Natural killer cell (primary cell): ENCODE measurements around the gene TRAF3. TPM values are rescaled to one million over a fixed set of nuclear protein-coding genes. Genes with fewer than 3 reads are reported as not detected.

ENCODE experiments used
- ATAC-seq, 3 donors: fragments of 150-1000 bp in 2 of 3; fragments of 200-7000 bp in 1 of 3; cut with Tn5 transposase; 1 replicate in 1 of 3; 2 replicates in 2 of 3; pipeline ENCODE4 v1.10.0; 2021; ENCODE audit warnings: mild to moderate bottlenecking in 2 of 3, moderate library complexity in 2 of 3
- DNase-seq, 2 donors: peaks; one replicate each; pipeline versions ENCODE4 v3.0.0 to v3.0.0-alpha.2; 2013 to 2021; ENCODE audit warnings: mixed read lengths in 1 of 2
- H3K27ac ChIP-seq: one replicate; pipeline ENCODE4 v1.5.1; 2013; ENCODE audit warnings: mild to moderate bottlenecking, low read length
- H3K27me3 ChIP-seq: one replicate; pipeline ENCODE4 v1.6.1; 2013; ENCODE audit warnings: low read length; ENCODE audit not compliant: control insufficient read depth, insufficient read depth
- H3K36me3 ChIP-seq: one replicate; pipeline ENCODE4 v1.6.1; 2013; ENCODE audit warnings: low read length; ENCODE audit not compliant: control insufficient read depth, insufficient read depth
- H3K4me1 ChIP-seq: one replicate; pipeline ENCODE4 v1.6.1; 2013; ENCODE audit warnings: low read length; ENCODE audit not compliant: control insufficient read depth, insufficient read depth
- H3K4me3 ChIP-seq: one replicate; pipeline ENCODE4 v1.5.1; 2013; ENCODE audit warnings: low read length
- H3K9me3 ChIP-seq: one replicate; pipeline ENCODE4 v1.6.1; 2013; ENCODE audit warnings: low read length; ENCODE audit not compliant: control insufficient read depth, insufficient read depth
- H3K27ac Mint-ChIP-seq, 2 donors: one replicate each; pipeline ENCODE4 v1.8.0; 2022; ENCODE audit warnings: mild to moderate bottlenecking in 2 of 2, mixed read lengths in 2 of 2, moderate library complexity in 1 of 2
- H3K27me3 Mint-ChIP-seq, 2 donors: one replicate each; pipeline ENCODE4 v1.8.0; 2022; ENCODE audit warnings: low read depth in 2 of 2, mixed read lengths in 2 of 2
- H3K36me3 Mint-ChIP-seq: one replicate; pipeline ENCODE4 v1.8.0; 2022; ENCODE audit warnings: mixed read lengths
- H3K4me1 Mint-ChIP-seq, 2 donors: one replicate each; pipeline ENCODE4 v1.8.0; 2022; ENCODE audit warnings: mixed read lengths in 2 of 2
- H3K4me3 Mint-ChIP-seq: one replicate; pipeline ENCODE4 v1.8.0; 2022; ENCODE audit warnings: mild to moderate bottlenecking, moderate library complexity, mixed read lengths
- H3K9me3 Mint-ChIP-seq, 2 donors: one replicate each; pipeline ENCODE4 v1.8.0; 2022; ENCODE audit warnings: mixed read lengths in 2 of 2
- CTCF ChIP-seq: fragments of 200-600 bp; IDR thresholded peaks from one replicate; pipeline ENCODE4 v1.8.0; 2022; ENCODE audit warnings: antibody characterized with exemption
- WGBS: methylation state at CpG from one replicate; pipeline ENCODE4 v1.1.7; 2013; ENCODE audit warnings: missing lambda C conversion rate; ENCODE audit not compliant: insufficient coverage; 5-methylcytosine and 5-hydroxymethylcytosine counted together
- intact Hi-C: fragments of 100-400 bp; cut with micrococcal nuclease; formaldehyde crosslinking; loops from one replicate; pipeline ENCODE4 v1.14.2; 2022
- total RNA-seq, 4 donors: library from RNA; stranded (reverse); fragments of 120-200 nt in 1 of 4; gene quantifications; one replicate each; pipeline versions ENCODE4 v1.2.3 to v1.2.4, GENCODE V29; 2013 to 2022

The TRAF3 gene
- total RNA-seq, 3 donors from 2014 or later (not counting 1 experiment from before 2014, with no cell fraction given): 21.0 to 31.6 (median 23.5) TPM

- H3K9me3 ChIP-seq: no peaks in the 10 kb centered on the region
- Mint-ChIP-seq H3K9me3 (no peaks in the 10 kb centered on the region), H3K36me3 (no peaks in the 10 kb centered on the region), H3K27me3 (no peaks in the 10 kb centered on the region), H3K4me3 (peak overlapping the region; percentile 13), H3K27ac (peak overlapping the region in 1 of 2 donors; percentile 53), H3K4me1 (peaks cover 48 to 60% of the 10 kb centered on the region in 2 donors)
- 95% methylated on average over 4 of the region's 4 CpGs for WGBS
- no peak overlapping the region for H3K4me3 ChIP-seq
- no peak for ATAC-seq
- no peaks in the 10 kb centered on the region for H3K27me3 ChIP-seq
- TF ChIP-seq CTCF: no peak
- H3K4me1 ChIP-seq: peaks cover 19% of the 10 kb centered on the region
- intact Hi-C loops: no loop called here
- DNase-seq: no peak
- no peaks in the 10 kb centered on the region for H3K36me3 ChIP-seq
- no peak overlapping the region for H3K27ac ChIP-seq
These were observed 3.8 kb downstream of the TRAF3 start for GRCh38 chr14:102781063-102781462.

GRCh38 chr14:102782974-102783373 is 5.7 kb downstream of the TRAF3 start:
- TF ChIP-seq CTCF: no peak
- no peak for ATAC-seq
- no peak overlapping the region for H3K4me3 ChIP-seq
- H3K36me3 ChIP-seq: no peaks in the 10 kb centered on the region
- peaks cover 15% of the 10 kb centered on the region for H3K4me1 ChIP-seq
- intact Hi-C loops: no loop called here
- no peaks in the 10 kb centered on the region for H3K9me3 ChIP-seq
- Mint-ChIP-seq H3K9me3 (no peaks in the 10 kb centered on the region), H3K4me1 (peaks cover 55 to 61% of the 10 kb centered on the region in 2 donors), H3K27ac (no peak overlapping the region), H3K4me3 (no peak overlapping the region), H3K36me3 (no peaks in the 10 kb centered on the region), H3K27me3 (no peaks in the 10 kb centered on the region)
- no peak overlapping the region for H3K27ac ChIP-seq
- 89% methylated on average over 7 of the region's 7 CpGs for WGBS
- no peaks in the 10 kb centered on the region for H3K27me3 ChIP-seq
- DNase-seq: no peak

- 86% methylated on average over 6 of the region's 7 CpGs for WGBS
- H3K27ac ChIP-seq: no peak overlapping the region
- H3K27ac Mint-ChIP-seq: no peak overlapping the region
- TF ChIP-seq CTCF: no peak
- peaks cover 47 to 52% of the 10 kb centered on the region in 2 donors for H3K4me1 Mint-ChIP-seq
- intact Hi-C loops: no loop called here
- no peaks in the 10 kb centered on the region for H3K9me3 ChIP-seq
- H3K4me1 ChIP-seq: peaks cover 7% of the 10 kb centered on the region
- H3K4me3 Mint-ChIP-seq: no peak overlapping the region
- DNase-seq: no peak
- H3K27me3 Mint-ChIP-seq: no peaks in the 10 kb centered on the region
- no peak for ATAC-seq
- H3K4me3 ChIP-seq: no peak overlapping the region
- no peaks in the 10 kb centered on the region for H3K36me3 ChIP-seq
- H3K36me3 Mint-ChIP-seq: no peaks in the 10 kb centered on the region
- no peaks in the 10 kb centered on the region for H3K27me3 ChIP-seq
- no peaks in the 10 kb centered on the region for H3K9me3 Mint-ChIP-seq
These were observed 7.8 kb downstream of the TRAF3 start for GRCh38 chr14:102784892-102785594.

GRCh38 chr14:102785595-102785963 is 8.3 kb downstream of the TRAF3 start:
- Mint-ChIP-seq H3K9me3 (no peaks in the 10 kb centered on the region), H3K27ac (no peak overlapping the region), H3K4me1 (peaks cover 47 to 54% of the 10 kb centered on the region in 2 donors), H3K27me3 (no peaks in the 10 kb centered on the region), H3K36me3 (no peaks in the 10 kb centered on the region), H3K4me3 (no peak overlapping the region)
- peaks cover 6% of the 10 kb centered on the region for H3K4me1 ChIP-seq
- no peak for TF ChIP-seq CTCF
- intact Hi-C loops: no loop called here
- no peaks in the 10 kb centered on the region for H3K27me3 ChIP-seq
- H3K4me3 ChIP-seq: no peak overlapping the region
- ATAC-seq (no peak), DNase-seq (no peak)
- 91% methylated on average over 3 of the region's 3 CpGs for WGBS
- H3K36me3 ChIP-seq: no peaks in the 10 kb centered on the region
- H3K27ac ChIP-seq: no peak overlapping the region
- no peaks in the 10 kb centered on the region for H3K9me3 ChIP-seq
